NCI-H510A treated with DMSO at 0.1 percent for 48 hours (cell line): ENCODE data around the gene TMEM198.

Experiments used
- DNase-seq: peaks from one replicate; lab custom pipeline; 2025; lab: John Stamatoyannopoulos, UW

Gene TMEM198

DNA sequence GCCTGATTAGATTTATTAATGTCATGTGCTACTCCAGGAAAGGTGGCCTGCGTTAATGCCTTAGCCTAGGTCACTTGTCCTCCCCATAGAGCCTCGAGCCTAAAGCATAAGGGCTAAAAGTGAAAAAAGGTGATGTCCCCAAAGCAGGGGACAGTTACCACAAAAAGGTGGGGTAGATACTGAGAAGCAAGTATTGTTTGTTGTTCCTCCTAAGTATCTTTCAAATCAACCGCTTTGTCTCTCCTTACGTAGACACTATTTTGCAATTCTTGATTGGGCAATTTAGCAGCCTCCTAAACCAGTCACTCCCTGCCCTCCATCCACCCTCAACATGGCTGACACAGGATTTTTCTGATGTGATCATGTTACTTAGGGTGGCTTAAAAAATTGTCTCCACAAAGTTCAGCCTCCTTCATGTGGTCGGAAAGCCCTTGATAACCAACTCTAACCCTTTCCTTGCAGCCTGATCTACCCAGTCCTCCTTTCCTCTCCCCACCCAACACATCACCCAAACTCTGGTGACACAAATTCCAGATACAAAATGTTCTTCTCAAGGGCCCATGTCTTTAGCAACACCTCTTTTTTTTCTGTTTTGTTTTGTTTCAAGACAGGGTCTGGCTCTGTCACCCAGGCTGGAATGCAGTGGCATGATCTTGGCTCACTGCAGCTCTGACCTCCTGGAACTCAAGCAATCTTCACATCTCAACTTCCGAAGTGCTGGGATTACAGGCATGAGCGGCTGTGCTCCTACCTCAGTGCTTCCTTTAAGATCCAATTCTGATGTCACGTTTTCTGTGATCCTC, 35.2 kb downstream of the TMEM198 start:
- no peak for DNase-seq

DNA sequence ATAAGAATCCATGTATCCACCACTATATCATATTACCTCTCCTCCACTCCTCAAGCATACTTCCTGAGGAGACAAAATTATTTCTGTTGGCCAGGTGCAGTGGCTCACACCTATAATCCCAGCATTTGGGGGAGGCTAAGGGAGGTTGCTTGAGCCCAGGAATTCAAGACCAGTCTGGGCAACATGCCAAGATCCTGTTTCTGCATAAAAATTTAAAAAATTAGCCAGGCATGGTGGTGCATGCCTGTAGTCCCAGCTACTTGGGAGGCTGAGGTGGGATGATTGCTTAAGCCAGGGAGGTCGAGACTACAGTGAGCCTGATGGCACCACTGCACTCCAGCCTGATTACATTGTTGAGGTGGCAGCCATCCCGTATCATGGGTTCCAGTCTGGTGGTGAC, 37.5 kb downstream of the TMEM198 start:
- DNase-seq: no peak

DNA sequence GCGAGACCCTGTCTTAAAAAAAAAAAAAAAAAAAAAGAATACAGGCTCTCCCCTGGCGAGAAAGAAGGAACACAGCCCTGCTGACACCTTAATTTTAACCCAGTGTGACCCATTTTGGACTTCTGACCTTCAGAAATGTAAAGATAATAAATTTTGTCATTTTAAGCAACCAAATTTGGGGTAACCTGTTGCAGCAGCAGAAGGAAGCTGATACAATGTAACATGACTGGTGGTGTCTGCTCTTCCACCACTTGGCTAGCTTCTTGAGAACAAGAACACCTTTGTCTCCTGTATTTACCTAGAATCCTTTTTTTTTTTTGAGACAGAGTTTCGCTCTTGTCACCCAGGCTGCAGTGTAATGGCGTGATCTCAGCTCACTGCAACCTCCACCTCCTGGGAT, 47.3 kb downstream of the TMEM198 start:
- DNase-seq: no peak

DNA sequence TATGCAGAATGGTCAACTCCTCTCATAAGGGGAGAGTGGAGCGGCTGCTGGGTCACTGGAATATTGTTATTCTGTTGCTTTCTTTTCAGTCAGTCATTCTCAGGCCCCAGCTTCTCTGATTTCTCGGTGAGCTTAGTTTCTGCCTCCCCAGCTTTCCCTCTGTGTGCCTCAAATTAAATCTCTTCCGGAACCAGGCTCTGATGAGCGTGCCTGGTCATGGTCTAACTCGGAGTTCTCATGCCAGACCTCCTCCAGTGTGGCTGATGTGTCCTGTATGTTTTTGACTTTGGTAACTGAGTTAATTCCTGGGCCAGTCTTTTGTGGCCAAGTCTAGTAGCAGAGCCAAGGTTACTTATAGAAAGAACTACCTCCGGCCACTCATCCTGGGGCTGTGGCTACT, 48.9 kb downstream of the TMEM198 start:
- DNase-seq: no peak

DNA sequence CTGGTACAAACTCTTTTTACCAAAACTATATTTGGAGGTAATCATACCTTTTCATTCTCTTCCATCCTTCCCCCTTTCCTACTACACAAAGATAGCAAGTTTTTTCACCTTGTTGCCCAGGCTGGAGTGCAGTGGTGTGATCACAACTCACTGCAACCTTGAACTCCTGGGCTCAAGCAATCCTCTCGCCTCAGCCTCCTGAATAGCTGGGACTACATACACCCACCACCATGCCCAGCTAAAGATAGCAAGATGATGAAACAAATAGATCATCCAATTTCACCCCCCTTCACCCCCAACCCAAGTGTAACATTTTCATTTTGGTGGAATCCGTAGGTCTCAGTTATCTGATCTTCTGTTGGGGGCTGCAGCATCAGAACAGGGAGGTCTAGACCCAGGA, 49.3 kb downstream of the TMEM198 start:
- no peak for DNase-seq

DNA sequence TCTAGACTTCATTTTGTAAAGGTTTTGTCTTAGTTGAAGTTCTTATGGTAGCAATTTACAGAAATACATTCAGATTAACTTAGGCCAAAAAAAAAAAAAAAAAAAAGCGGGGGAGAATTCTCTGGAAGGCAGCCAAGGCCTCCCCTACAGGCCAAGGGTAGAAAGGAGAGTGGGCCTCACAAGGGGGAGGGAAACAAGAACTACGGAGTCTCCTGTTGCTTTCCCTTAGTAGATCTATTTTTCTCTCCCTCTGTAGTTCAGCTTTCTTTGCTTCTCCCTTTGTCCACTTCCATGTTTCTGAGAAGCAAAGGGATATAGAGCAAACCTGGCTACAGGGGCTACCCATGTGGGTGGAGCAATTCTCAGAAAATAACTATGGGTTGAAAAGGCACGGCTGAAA, 51.4 kb downstream of the TMEM198 start:
- DNase-seq: no peak

DNA sequence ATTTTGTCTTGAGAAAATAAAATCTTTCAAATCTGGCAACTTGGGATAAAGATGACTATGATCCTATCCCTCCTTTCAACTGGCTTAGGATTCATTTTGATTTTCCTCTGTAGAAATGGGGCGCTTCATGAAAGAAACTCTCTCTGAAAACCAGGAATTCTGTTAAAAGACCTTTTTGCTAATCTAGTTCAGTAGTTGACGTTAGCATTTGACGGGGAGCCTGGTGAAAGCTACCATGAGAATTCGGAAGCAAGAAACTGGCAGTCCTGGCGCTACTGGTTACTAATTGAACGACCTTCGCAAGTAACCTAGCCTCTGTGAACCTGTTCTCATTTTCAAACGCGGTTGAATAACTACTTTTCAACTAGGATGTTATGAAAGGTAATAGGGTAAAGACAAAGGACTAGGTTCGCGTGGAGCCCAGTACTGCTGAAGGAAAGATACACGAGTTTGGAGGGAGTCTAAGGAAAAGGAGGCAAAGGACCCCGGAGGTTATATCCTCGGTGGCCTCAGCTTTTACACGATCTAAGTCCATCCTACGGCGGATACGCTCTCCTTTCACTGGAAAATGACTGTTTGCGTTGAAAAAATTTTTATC, 53.2 kb downstream of the TMEM198 start:
- peak; percentile 86 for DNase-seq

DNA sequence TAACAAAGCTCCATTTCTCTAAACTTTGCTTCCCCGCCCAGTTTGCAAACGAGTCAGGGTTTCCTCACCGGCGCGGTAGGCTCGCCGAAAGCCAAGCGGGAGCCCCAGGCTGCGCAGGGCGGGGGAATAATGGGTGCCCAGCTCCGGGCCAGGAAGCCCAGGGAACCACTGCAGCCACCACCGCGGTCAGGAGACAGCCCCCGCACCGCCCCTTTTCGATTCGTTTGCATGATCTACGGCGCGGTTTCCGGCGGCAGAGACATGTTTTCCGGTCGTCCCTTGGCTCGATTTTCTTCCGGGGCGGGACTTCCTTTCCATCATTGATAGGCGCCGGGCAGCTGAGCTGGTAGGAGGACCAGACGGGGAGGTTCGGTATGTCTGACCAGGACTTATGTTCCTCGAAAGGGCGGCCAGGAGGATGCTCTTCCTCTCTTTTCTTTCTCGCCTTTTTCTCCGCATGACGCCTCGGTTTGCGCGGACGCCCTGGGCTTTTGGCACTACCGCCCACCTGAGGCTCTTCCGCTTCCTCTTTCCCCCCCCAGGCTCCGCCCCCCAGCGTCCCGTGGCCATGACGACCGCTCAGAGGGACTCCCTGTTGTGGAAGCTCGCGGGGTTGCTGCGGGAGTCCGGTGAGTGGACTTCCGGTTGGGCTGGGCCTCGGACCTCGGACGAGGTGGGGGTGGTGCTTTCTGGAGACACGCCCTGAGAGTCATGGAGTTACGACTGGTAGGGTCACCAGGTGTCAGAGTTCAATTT, 53.9 kb downstream of the TMEM198 start, which contains the start of gene STK11IP:
STK11IP (plus strand) TSS at position 306 of the 756 bp plus-strand sequence; CDS start at position 569, 263 bp downstream.
- DNase-seq: peak; percentile 95

DNA sequence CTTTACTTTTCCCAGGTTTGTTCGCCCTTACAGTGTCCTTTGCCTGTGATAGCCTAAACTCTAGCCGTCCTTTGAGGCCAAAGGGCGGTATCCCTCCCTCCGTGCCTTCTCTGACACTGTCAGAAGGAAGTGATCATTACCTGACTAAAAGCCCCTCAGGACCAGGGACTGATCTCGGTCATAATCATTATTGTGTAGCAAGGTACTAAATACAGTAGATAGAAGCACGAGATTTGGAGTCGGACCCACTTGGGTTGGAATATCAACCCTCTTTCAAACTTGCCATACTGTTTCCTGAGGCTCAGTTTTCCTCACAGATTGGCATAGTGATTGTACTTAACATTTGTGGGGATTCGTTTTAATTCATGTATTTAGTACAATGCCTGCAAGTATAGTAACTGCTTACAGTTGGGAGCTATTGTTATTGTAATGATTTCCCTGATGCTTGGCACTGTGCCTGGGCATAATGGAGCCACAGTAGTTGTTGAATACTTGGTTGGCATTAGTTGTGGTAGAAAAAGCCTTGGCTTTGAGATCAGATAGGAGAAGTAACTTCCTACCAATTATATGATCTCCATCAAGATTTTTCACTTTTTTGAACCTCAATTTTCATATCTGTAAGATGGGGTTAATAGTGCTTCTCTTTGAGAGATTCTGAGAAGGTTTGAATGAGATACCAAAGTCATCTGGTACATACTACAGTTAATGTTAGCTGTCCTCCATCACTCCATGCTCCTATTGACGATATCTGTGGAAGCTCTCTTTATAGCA, 54.7 kb downstream of the TMEM198 start:
- DNase-seq: no peak
